Keratinocyte (primary cell): ENCODE measurements around the gene BPGM. TPM values are rescaled to one million over a fixed set of nuclear protein-coding genes. Genes with fewer than 3 reads are reported as not detected.

Experiments used
- DNase-seq: peaks from one replicate; pipeline ENCODE4 v3.0.0-alpha.2; 2011; ENCODE audit warnings: low read depth, missing footprints, low spot score
- FAIRE-seq: peaks from 2 replicates; lab custom pipeline; 2011; peaks lifted over from hg19 to GRCh38; lab: Jason Lieb, UNC
- H2AFZ ChIP-seq: 2 replicates; pipeline ENCODE4 v1.6.0; 2012; ENCODE audit warnings: low read length, control low read depth, inconsistent platforms; ENCODE audit not compliant: control insufficient read depth
- H3K27ac ChIP-seq: 2 replicates; pipeline ENCODE4 v1.5.1; 2011; ENCODE audit warnings: low read length; ENCODE audit not compliant: control insufficient read depth, insufficient read depth
- H3K27me3 ChIP-seq: 3 replicates; pipeline ENCODE4 v1.6.0; 2011; ENCODE audit warnings: low read length; ENCODE audit not compliant: control insufficient read depth, insufficient read depth; ENCODE audit errors: extremely low read depth
- H3K36me3 ChIP-seq, 2 experiments: 2 replicates in 1 of 2; 3 replicates in 1 of 2; pipeline ENCODE4 v1.5.1; 2011; ENCODE audit warnings: low read length in 2 of 2, mild to moderate bottlenecking in 1 of 2; ENCODE audit not compliant: control insufficient read depth in 2 of 2, insufficient read depth in 2 of 2; ENCODE audit errors: extremely low read depth in 1 of 2
- H3K4me1 ChIP-seq: 3 replicates; pipeline ENCODE4 v1.5.1; 2011; ENCODE audit warnings: low read length; ENCODE audit not compliant: control insufficient read depth, insufficient read depth; ENCODE audit errors: extremely low read depth
- H3K4me2 ChIP-seq: 3 replicates; pipeline ENCODE4 v1.6.0; 2011; ENCODE audit warnings: low read depth, low read length; ENCODE audit not compliant: control insufficient read depth, insufficient read depth; ENCODE audit errors: extremely low read depth
- H3K4me3 ChIP-seq, 3 experiments: fragments of 200-600 bp in 1 of 3; sonication (generic) in 1 of 3; 2 replicates in 2 of 3; 3 replicates in 1 of 3; pipeline ENCODE4 v1.5.1; 2011 to 2016; ENCODE audit warnings: low read length in 3 of 3, mild to moderate bottlenecking in 3 of 3, control low read depth in 2 of 3, inconsistent platforms in 1 of 3, low read depth in 1 of 3, mixed read lengths in 1 of 3, mixed run types in 1 of 3, moderate library complexity in 1 of 3; ENCODE audit not compliant: control insufficient read depth in 2 of 3, insufficient read depth in 2 of 3; ENCODE audit errors: extremely low read depth in 1 of 3
- H3K79me2 ChIP-seq: 2 replicates; pipeline ENCODE4 v1.6.0; 2012; ENCODE audit warnings: low read length; ENCODE audit not compliant: control insufficient read depth, insufficient read depth
- H3K9ac ChIP-seq: 3 replicates; pipeline ENCODE4 v1.6.0; 2011; ENCODE audit warnings: low read length; ENCODE audit not compliant: control insufficient read depth, insufficient read depth; ENCODE audit errors: extremely low read depth
- H3K9me1 ChIP-seq: 3 replicates; pipeline ENCODE4 v1.6.0; 2011; ENCODE audit warnings: low read length; ENCODE audit not compliant: control insufficient read depth, insufficient read depth; ENCODE audit errors: extremely low read depth
- H3K9me3 ChIP-seq: 2 replicates; pipeline ENCODE4 v1.5.1; 2012; ENCODE audit warnings: low read depth, low read length; ENCODE audit not compliant: control insufficient read depth
- H4K20me1 ChIP-seq: 3 replicates; pipeline ENCODE4 v1.6.0; 2011; ENCODE audit warnings: low read length; ENCODE audit not compliant: control insufficient read depth, insufficient read depth; ENCODE audit errors: extremely low read depth
- CTCF ChIP-seq, 3 experiments: IDR thresholded peaks in 1 of 3; conservative IDR thresholded peaks in 1 of 3; optimal IDR thresholded peaks in 1 of 3; 2 replicates in 2 of 3; 3 replicates in 1 of 3; pipeline versions ENCODE3 to v1.5.1; 2011; ENCODE audit warnings: low read length in 3 of 3, mild to moderate bottlenecking in 3 of 3, moderate library complexity in 2 of 3, control low read depth in 1 of 3, inconsistent platforms in 1 of 3; ENCODE audit not compliant: insufficient read depth in 2 of 3; ENCODE audit errors: extremely low read depth in 1 of 3
- EZH2 ChIP-seq: IDR thresholded peaks from one replicate; pipeline ENCODE4 v1.6.1; 2012; ENCODE audit warnings: inconsistent platforms, mild to moderate bottlenecking, low read length, moderate library complexity
- dilution Hi-C: fragments of 300-500 bp; cut with MboI; formaldehyde crosslinking; loops from one replicate; pipeline ENCODE4 v1.7.0; 2020; ENCODE audit warnings: low sequenced_read_pairs; ENCODE audit not compliant: extremely low pct_ligation_motif_present
- polyA plus RNA-seq, 5 experiments: library from polyadenylated mRNA; depleted of rRNA in 3 of 5; stranded (reverse) in 3 of 5; stranded (forward) in 1 of 5; unstranded in 1 of 5; fragments of >200 nt; gene quantifications; 1 replicate in 1 of 5; 2 replicates in 3 of 5; 3 replicates in 1 of 5; pipeline versions ENCODE4 v1.2.1 to v1.2.3, GENCODE V29; 2011 to 2012; ENCODE audit warnings: missing spikeins in 2 of 5, low read depth in 1 of 5, low replicate concordance in 1 of 5

Gene BPGM
- polyA plus RNA-seq, 1 donor (not counting 4 experiments of a cell fraction or from before 2014, with no cell fraction given): 31.2 TPM

- H3K4me3 ChIP-seq: no peak overlapping the region
- no peak overlapping the region for H3K4me2 ChIP-seq
- H2AFZ ChIP-seq: no peak overlapping the region
- no peak for FAIRE-seq
- H3K27me3 ChIP-seq: no peaks in the 10 kb centered on the region
- H3K79me2 ChIP-seq: no peaks in the 10 kb centered on the region
- H3K4me1 ChIP-seq: peaks cover 8% of the 10 kb centered on the region
- no peak for DNase-seq
- no peak overlapping the region for H3K9ac ChIP-seq
- dilution Hi-C loops: no loop called here
- no peak overlapping the region for H3K27ac ChIP-seq
- TF ChIP-seq CTCF (optimal IDR thresholded peaks at IDR 0.05 in 1 of 3, IDR thresholded peaks at IDR 0.05 in 1 of 3, conservative IDR thresholded peaks at IDR 0.05 in 1 of 3; ENCODE audit: extremely low read depth in 1 of 3, insufficient read depth in 2 of 3, low read length in 3 of 3) (no peak), EZH2 (no peak)
- H3K9me1 ChIP-seq: no peaks in the 10 kb centered on the region
- no peaks in the 10 kb centered on the region for H3K9me3 ChIP-seq
- no peaks in the 10 kb centered on the region for H4K20me1 ChIP-seq
- H3K36me3 ChIP-seq: no peaks in the 10 kb centered on the region
These were observed 65.5 kb downstream of the BPGM start for GRCh38 chr7:134712196-134712595.

GRCh38 chr7:134714470-134715205 lies 68.0 kb downstream of the BPGM start:
- Histone ChIP-seq H3K4me2 (no peak overlapping the region), H3K9me1 (no peaks in the 10 kb centered on the region), H4K20me1 (no peaks in the 10 kb centered on the region), H3K79me2 (no peaks in the 10 kb centered on the region), H3K9me3 (no peaks in the 10 kb centered on the region), H3K27me3 (no peaks in the 10 kb centered on the region), H3K36me3 (no peaks in the 10 kb centered on the region), H3K4me3 (no peak overlapping the region), H3K27ac (no peak overlapping the region), H3K4me1 (peaks cover 8% of the 10 kb centered on the region), H3K9ac (no peak overlapping the region), H2AFZ (no peak overlapping the region)
- no peak for FAIRE-seq
- DNase-seq: no peak
- TF ChIP-seq EZH2 (no peak), CTCF (optimal IDR thresholded peaks at IDR 0.05 in 1 of 3, IDR thresholded peaks at IDR 0.05 in 1 of 3, conservative IDR thresholded peaks at IDR 0.05 in 1 of 3; ENCODE audit: extremely low read depth in 1 of 3, insufficient read depth in 2 of 3, low read length in 3 of 3) (no peak)
- dilution Hi-C loops: no loop called here
